Measurements from ENCODE around the gene MT1F.
"Not testable (repeated sequence)": the region's sequence is repeated elsewhere in the genome, so short reads cannot be mapped to it uniquely, and the experiment has no call there.

The MT1F gene

DNA sequence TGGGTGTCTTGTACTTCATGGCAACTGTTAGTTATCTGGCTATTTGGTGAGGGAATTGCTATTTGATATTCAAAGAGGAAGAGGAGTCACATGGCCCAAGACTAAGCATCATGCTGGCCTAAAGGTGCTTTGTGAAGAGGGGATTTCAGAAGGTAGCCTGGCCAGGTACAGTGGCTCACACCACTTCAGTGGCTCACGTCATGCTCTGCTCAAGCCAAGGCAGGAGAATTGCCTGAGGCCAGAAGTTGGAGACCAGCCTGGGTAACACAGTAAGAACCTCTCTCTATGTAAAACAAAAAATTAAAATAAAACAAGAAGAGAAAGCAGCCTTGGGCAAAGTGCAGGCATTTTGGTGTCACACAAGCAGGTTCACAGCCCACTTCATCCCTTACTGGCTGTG, 12.4 kb upstream of the MT1F start:
- FAIRE-seq = no peak
- DNase-seq (ENCODE audit: insufficient read length, low spot score) = no peak
- no peak for TF ChIP-seq POLR2A (IDR thresholded peaks at IDR 0.05; ENCODE audit: low read depth, low read length)

DNA sequence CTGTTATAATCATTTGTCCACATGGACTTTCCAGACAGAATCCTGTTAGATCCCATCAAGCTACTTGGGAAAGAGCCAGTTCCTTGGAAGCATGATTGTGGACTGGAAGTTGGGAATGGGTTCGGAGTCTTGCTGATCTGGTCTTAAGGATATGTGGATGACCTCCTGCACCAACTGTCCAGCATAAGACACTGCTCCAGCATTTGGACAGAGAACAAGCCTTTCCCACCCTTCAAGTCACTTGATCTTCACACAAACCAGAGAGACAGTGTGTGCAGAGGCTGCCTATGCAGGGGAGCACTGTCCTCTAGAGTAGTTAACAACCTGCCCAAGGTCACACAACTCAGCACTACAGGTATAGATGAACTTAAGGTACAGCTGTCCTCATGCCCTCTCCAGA, 11.9 kb upstream of the MT1F start:
- no peak for FAIRE-seq
- no peak for DNase-seq (ENCODE audit: insufficient read length, low spot score)
- TF ChIP-seq POLR2A (IDR thresholded peaks at IDR 0.05; ENCODE audit: low read depth, low read length) = no peak

DNA sequence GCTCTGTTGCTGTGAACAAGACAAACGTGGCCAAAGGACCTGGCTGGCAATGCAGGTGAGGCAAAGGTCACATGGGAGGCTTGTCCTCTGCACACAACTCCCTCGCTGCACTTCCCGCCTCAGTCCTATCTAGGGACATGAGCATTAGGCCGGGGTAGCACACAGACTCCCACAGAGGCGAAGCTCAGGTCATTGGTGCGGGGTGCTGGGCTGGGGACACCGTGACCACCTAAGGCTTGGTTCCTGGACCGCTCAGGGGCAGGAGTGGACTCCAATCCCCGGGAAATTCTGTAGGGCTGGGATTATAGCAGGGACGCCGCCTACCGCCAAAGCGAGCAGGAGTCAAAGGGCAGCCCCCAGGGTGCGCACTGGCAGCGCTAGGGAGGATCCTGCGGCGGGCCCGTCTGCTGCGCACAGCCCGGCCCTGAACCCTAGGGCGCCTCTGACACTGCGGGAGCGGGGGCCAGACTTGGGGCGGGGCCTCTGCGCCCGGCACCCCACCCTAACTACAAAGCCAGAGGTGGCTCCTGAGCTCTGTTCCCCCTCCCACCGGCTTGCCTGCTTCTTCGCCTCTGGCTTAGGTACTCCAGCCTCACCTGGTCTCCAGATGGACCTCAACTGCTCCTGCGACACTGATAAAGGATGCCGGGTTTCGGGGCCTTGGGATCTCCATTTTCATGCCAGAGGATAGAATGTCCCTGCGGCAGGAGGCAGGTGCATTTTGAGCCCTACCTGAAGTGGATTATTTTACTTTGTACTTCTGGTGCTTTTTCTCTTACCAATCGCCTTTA, 9.9 kb upstream of the MT1F start:
- no peak for FAIRE-seq
- DNase-seq (ENCODE audit: insufficient read length, low spot score) = no peak
- no peak for TF ChIP-seq POLR2A (IDR thresholded peaks at IDR 0.05; ENCODE audit: low read depth, low read length)

DNA sequence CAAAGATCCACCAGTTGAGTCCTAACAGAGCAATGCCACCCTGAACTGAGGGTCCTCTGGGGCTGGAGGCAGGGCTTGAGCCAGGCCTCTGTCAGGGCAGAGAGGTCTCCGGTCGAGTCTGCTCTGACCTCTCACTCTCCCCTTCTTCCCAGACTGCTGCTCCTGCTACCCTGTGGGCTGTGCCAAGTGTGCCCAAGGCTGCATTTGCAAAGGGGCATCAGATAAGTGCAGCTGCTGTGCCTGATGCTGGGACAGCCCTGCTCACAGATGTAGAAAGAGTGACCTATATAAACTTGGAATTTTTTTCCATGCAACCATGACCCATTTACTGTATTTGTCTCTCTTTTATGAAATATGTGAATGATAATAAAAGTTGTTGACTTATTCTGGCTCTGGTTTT, 8.5 kb upstream of the MT1F start:
- TF ChIP-seq POLR2A (IDR thresholded peaks at IDR 0.05; ENCODE audit: low read depth, low read length) = no peak
- DNase-seq (ENCODE audit: insufficient read length, low spot score) (no peak), FAIRE-seq (no peak)

DNA sequence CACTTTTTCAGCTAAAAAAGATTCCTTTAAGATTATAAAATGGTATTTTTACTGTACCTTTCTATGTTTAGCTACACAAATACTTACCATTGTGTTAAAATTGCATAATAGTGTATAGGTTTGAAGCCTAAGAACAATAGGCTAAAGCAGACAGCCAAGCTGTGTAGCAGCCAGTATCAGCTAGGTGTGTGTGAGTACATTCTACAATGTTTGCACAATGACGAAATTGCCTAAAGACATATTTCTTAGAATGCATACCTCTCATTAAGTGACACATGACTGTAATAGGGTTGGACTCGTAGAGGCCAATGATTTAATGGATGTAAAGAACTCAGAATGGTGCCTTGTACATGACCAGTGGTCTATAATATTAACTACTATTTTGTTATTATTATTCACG, 7.9 kb upstream of the MT1F start:
- no peak for FAIRE-seq
- no peak for DNase-seq (ENCODE audit: insufficient read length, low spot score)
- no peak for TF ChIP-seq POLR2A (IDR thresholded peaks at IDR 0.05; ENCODE audit: low read depth, low read length)

DNA sequence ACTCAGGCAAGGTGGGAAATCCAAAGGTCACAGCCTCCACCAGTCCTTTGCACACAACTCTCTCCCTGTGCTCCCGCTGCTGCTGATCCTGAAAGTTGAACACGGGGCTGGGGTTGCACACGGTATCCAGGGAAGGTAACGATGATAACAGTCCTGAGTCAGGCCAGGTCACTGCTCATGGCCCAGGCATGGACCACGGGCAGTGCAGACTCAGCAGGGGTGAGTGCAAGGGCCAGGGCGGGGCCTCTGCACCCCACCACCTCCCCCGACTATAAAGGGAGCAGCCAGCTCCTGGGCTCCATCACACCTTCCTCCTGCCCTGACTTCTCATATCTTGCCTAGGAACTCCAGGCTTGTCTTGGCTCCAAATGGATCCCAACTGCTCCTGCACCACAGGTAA, 6.2 kb upstream of the MT1F start, which contains the start of gene MT1B:
Gene MT1B, plus strand, starts transcription at position 301 of the 400 bp plus-strand sequence. Its CDS starts 68 bp downstream, at position 369.
- FAIRE-seq (no peak), DNase-seq (ENCODE audit: insufficient read length, low spot score) (no peak)
- no peak for TF ChIP-seq POLR2A (IDR thresholded peaks at IDR 0.05; ENCODE audit: low read depth, low read length)

DNA sequence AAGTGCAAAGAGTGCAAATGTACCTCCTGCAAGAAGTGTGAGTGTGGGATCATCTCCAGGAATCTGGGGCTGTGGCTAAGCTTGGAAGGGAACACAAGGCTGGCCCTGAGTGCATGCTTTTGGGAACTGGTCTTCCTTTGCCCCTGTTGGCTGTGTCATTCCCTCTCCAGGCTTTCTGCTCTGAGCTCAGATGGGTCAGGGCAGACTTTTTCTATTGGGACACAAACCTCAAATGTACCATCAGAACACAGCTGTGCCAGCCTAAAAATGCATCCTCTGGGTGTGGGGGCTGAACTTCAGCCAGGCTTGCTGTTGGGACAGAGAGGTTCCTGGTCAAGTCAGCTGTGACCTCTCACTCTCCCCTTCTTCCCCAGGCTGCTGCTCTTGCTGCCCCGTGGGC, 5.2 kb upstream of the MT1F start:
- no peak for TF ChIP-seq POLR2A (IDR thresholded peaks at IDR 0.05; ENCODE audit: low read depth, low read length)
- no peak for FAIRE-seq

DNA sequence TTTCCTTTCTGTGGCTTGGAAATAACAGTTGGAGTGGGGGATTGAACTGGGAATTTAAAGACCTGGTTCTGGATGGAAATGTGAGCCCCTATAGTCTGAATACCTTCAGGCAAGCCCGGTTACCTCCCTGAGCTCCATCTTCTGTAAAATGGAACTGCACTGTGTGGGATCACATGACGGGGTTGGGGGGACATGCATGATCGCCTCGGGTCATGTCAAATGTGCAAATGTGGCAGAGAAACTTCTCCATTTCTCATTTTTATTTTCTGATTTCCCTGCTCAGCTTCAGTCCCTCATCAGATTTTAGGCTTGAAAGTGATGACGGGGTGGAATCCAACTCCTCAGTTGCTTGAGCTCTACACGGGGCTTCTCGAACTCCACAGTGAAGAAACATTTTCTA, 4.5 kb upstream of the MT1F start:
- DNase-seq (ENCODE audit: insufficient read length, low spot score) (no peak), FAIRE-seq (no peak)
- no peak for TF ChIP-seq POLR2A (IDR thresholded peaks at IDR 0.05; ENCODE audit: low read depth, low read length)

More for the DNA sequence above, 5.2 kb upstream of the MT1F start:
- DNase-seq (ENCODE audit: insufficient read length, low spot score) = no peak

DNA sequence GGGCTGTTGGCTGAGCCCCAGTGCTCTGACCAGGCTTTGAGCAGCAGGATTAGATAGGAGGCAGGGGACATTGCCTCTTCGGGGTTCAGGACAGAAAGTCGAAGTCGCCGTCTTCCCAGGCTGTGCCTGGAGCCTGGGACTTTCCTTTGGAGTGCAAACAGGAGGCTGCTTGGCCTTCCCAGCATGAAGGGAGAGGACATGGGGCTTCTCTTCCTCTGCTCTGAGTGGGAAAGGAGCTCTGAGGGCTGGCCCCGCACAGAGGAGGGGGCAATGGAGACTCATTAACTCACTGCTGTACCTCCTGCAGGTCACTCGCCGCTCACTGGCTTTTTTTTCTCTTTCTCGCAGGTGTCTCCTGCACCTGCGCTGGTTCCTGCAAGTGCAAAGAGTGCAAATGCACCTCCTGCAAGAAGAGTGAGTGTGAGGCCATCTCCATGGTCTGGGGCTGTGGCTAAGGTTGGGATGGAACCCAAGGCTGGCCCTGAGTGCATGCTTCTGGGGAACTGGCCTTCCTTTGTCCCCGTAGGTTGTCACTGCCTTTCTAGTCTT, 642 bp downstream of the MT1F start:
- TF ChIP-seq POLR2A (IDR thresholded peaks at IDR 0.05; ENCODE audit: low read depth, low read length) = no peak
- DNase-seq (ENCODE audit: insufficient read length, low spot score) = no peak
- no peak for FAIRE-seq

DNA sequence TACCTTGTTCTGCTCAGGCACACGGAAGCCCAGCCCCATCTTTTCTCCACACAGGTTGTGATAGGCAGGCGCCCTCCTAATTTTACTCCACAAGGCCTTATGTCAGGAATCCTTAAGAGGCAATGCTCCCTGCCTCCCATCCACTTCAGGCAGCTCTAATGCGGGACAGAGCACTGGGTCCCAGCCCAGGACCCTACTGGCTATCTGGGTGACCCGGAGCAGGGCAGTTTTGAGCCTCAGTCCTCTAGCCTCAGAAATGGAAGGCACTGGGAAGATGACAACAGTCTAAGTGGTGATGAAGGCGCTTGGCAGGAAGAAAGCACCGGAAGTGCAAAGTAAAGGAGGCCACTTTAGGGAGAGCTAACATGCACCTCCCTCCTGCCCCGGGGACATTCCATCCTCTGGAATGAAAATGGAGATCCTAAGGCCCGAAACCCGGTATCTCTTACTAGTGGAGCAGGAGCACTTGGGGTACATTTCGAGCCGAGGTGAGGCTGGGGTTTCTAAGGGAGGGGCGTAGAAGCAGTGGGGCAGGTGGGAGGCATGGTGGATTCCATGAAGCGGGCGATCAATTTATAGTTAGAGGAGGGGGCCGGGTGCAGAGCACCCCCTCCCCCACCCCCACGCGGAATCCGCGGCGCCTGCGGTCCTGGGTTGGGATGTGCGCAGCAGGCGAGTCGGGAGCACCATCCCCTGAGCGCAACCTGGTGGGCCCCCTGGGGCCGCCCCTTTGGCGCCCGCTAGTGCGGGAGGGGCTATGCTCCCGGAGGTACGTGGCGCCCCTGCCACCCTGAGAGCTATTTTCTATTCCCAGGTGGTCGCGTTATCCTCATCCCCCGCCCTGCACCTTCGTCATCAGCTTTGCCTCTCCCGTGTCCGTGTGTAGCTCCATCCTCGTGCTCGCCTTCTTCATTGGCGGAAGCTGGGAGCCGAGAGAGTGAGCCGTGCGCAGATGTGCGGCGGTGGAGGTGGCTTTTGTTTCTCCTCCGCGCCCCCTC, 4.9 kb downstream of the MT1F start:
- no peak for DNase-seq (ENCODE audit: insufficient read length, low spot score)
- no peak for TF ChIP-seq POLR2A (IDR thresholded peaks at IDR 0.05; ENCODE audit: low read depth, low read length)
- no peak for FAIRE-seq

DNA sequence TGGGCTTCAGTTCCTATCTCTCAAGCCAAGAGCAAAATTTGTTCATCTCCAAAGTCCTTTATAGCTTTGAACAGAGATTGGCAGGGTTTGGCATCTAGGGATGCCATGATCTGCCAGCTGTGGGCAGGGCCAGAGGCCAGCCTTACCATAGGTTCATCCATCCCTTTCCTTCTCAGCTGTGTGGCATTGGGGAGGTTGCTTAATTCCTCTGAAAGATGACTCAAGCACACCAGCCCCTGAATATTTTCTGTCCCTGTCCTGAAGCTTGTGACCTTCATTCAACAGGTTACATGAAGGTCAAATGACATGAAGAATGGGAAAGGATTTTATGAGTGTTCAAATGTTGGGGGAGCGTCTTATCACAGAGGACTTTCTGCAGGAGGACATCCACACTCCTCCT, 6.7 kb downstream of the MT1F start:
- FAIRE-seq (no peak), DNase-seq (ENCODE audit: insufficient read length, low spot score) (no peak)
- TF ChIP-seq POLR2A (IDR thresholded peaks at IDR 0.05; ENCODE audit: low read depth, low read length) = no peak

DNA sequence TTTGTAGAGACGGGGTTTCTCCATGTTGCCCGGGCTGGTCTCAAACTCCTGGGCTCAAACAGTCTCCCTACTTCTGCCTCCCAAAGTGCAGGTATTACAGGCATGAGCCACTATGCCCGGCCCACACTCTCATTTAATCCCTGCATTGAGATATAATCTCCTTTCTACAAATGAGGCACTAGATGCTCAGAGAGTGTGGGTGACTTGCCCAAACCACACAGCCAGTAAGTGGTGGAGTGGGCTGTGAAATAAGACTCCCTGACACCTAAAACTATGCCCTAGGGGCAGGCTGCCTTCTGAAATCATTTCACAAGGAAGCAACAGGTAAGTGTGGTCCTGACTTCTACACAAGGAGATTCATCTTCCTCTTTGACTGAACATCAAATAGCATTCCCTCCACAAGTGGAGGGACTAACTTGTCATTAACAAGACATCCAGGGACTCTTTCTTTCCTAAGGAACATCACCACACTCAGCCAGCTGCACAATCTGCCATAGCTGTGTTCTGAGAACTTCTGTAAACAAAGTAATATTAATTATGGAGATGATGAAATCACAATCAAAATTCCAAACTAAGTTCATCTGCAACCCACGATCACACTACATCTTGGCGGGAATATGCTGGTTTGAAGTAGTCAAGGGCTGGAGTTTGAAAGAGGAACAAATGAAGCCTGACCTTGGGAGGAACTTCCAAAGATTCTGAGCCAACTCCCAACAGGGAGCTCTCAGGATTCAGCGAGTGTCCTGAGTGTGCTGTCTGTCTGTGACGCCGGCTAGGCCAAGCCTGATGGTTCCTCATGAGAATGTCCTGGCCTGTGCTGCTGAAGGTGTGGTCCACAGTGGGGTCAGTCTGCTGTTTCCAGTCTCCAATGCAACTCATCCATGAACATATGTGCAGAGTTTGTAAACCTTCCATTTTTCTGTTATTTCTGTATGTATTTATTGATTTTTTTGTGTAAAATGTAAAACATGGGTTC, 7.8 kb downstream of the MT1F start:
- DNase-seq (ENCODE audit: insufficient read length, low spot score); FAIRE-seq: not testable (repeated sequence)

Measured in H54 (cell line).